NCI-H1417 treated with DMSO at 0.1 percent for 48 hours (cell line): Measurements from ENCODE around the gene ANO10.

Source experiments
- DNase-seq: peaks from one replicate; lab custom pipeline; 2025; lab: John Stamatoyannopoulos, UW

Gene ANO10

GRCh38 chr3:43417133-43417532 lies 204.7 kb downstream of the ANO10 start:
- DNase-seq, result no peak

- no peak for DNase-seq
These were observed 206.7 kb downstream of the ANO10 start for GRCh38 chr3:43415088-43415487.

GRCh38 chr3:43413676-43414368 lies 208.0 kb downstream of the ANO10 start:
- no peak for DNase-seq

GRCh38 chr3:43411429-43411828 lies 210.4 kb downstream of the ANO10 start:
- no peak for DNase-seq

- no peak for DNase-seq
These were observed 211.2 kb downstream of the ANO10 start for GRCh38 chr3:43410592-43410991.

- DNase-seq, result no peak
These were observed 212.3 kb downstream of the ANO10 start for GRCh38 chr3:43409506-43409905.

GRCh38 chr3:43406643-43407023 lies 215.2 kb downstream of the ANO10 start:
- DNase-seq, result no peak

- no peak for DNase-seq
These were observed 215.7 kb downstream of the ANO10 start for GRCh38 chr3:43405888-43406642.

- DNase-seq, result no peak
These were observed 220.8 kb downstream of the ANO10 start for GRCh38 chr3:43400781-43401730.

- DNase-seq, result no peak
These were observed 221.6 kb downstream of the ANO10 start for GRCh38 chr3:43400167-43400566.

GRCh38 chr3:43399034-43399433 lies 222.8 kb downstream of the ANO10 start:
- DNase-seq, result no peak

GRCh38 chr3:43394041-43394554 lies 227.7 kb downstream of the ANO10 start:
- DNase-seq, result no peak

GRCh38 chr3:43391621-43392020 lies 230.2 kb downstream of the ANO10 start:
- no peak for DNase-seq

- DNase-seq, result no peak
These were observed 231.6 kb downstream of the ANO10 start for GRCh38 chr3:43390255-43390588.

GRCh38 chr3:43389388-43390254 lies 232.2 kb downstream of the ANO10 start:
- DNase-seq, result no peak

GRCh38 chr3:43388915-43389314 lies 232.9 kb downstream of the ANO10 start:
- no peak for DNase-seq

- no peak for DNase-seq
These were observed 233.6 kb downstream of the ANO10 start for GRCh38 chr3:43388175-43388574.

- no peak for DNase-seq
These were observed 242.5 kb downstream of the ANO10 start for GRCh38 chr3:43379343-43379742.

GRCh38 chr3:43378066-43378935 lies 243.5 kb downstream of the ANO10 start:
- DNase-seq, result no peak

- no peak for DNase-seq
These were observed 248.3 kb downstream of the ANO10 start for GRCh38 chr3:43373560-43373928.
